CD4-positive, alpha-beta T cell (primary cell): Measurements from ENCODE around the gene EXD2. TPM values are rescaled to one million over a fixed set of nuclear protein-coding genes. Genes with fewer than 3 reads are reported as not detected.

Source experiments
- ATAC-seq: fragments of 200-7000 bp; cut with Tn5 transposase; one replicate; pipeline ENCODE4 v1.10.0; 2022; ENCODE audit warnings: mild to moderate bottlenecking; ENCODE audit not compliant: poor library complexity
- CTCF ChIA-PET: fragments of 350-600 bp; sonication (Branson Sonifier 250); formaldehyde crosslinking; loops from one replicate; lab custom pipeline; 2021; ENCODE audit warnings: antibody characterized with exemption, inconsistent platforms; lab: Charles Lee
- POLR2A ChIA-PET: fragments of 350-600 bp; sonication (Branson Sonifier 250); formaldehyde crosslinking; loops from one replicate; lab custom pipeline; 2021; ENCODE audit warnings: antibody characterized with exemption, inconsistent platforms; lab: Charles Lee
- DNase-seq, 14 experiments: peaks; one replicate each; pipeline ENCODE4 v3.0.0-alpha.2; 2013 to 2020; ENCODE audit warnings: mixed read lengths in 2 of 14
- H3K27ac ChIP-seq, 2 donors: one replicate each; pipeline versions ENCODE4 v1.5.1 to v1.7.0; 2013; ENCODE audit warnings: low read length in 2 of 2, low read depth in 1 of 2, mild to moderate bottlenecking in 1 of 2
- H3K27me3 ChIP-seq, 2 experiments: 1 replicate in 1 of 2; 2 replicates in 1 of 2; pipeline versions ENCODE4 v1.6.1 to v1.7.0; 2013; ENCODE audit warnings: low read length in 2 of 2, control low read depth in 1 of 2, mild to moderate bottlenecking in 1 of 2, moderate library complexity in 1 of 2; ENCODE audit not compliant: insufficient read depth in 2 of 2, control insufficient read depth in 1 of 2
- H3K36me3 ChIP-seq: one replicate; pipeline ENCODE4 v1.6.1; 2013; ENCODE audit warnings: low read length, control low read depth; ENCODE audit not compliant: insufficient read depth
- H3K4me1 ChIP-seq: one replicate; pipeline ENCODE4 v1.6.1; 2013; ENCODE audit warnings: low read length, control low read depth; ENCODE audit not compliant: insufficient read depth
- H3K4me3 ChIP-seq: one replicate; pipeline ENCODE4 v1.5.1; 2013; ENCODE audit warnings: mild to moderate bottlenecking, low read length, moderate library complexity
- H3K9me3 ChIP-seq, 2 experiments: 1 replicate in 1 of 2; 2 replicates in 1 of 2; pipeline versions ENCODE4 v1.6.1 to v1.7.0; 2013; ENCODE audit warnings: low read length in 2 of 2, mild to moderate bottlenecking in 2 of 2, control low read depth in 1 of 2, moderate library complexity in 1 of 2; ENCODE audit not compliant: control insufficient read depth in 1 of 2, insufficient read depth in 1 of 2
- H3K27ac Mint-ChIP-seq: one replicate; pipeline ENCODE4 v1.8.0; 2020; ENCODE audit warnings: mixed read lengths
- H3K27me3 Mint-ChIP-seq: one replicate; pipeline ENCODE4 v1.8.0; 2021; ENCODE audit warnings: mixed read lengths
- H3K36me3 Mint-ChIP-seq: one replicate; pipeline ENCODE4 v1.8.0; 2021; ENCODE audit warnings: low read depth, mixed read lengths
- H3K4me1 Mint-ChIP-seq: one replicate; pipeline ENCODE4 v1.8.0; 2021; ENCODE audit warnings: low read depth, mixed read lengths
- H3K4me3 Mint-ChIP-seq: one replicate; pipeline ENCODE4 v1.8.0; 2020; ENCODE audit warnings: mild to moderate bottlenecking, mixed read lengths
- H3K9me3 Mint-ChIP-seq: one replicate; pipeline ENCODE4 v1.8.0; 2020; ENCODE audit warnings: mixed read lengths
- intact Hi-C, 2 experiments: fragments of 100-400 bp; cut with DNase I in 1 of 2; cut with micrococcal nuclease in 1 of 2; formaldehyde crosslinking; loops; one replicate each; pipeline versions ENCODE4 v1.15.1 to v1.9.0; 2023 to 2025; cut with DNase I, micrococcal nuclease
- total RNA-seq, 174 experiments: library from RNA in 2 of 174; stranded (reverse) in 2 of 174; gene quantifications; one replicate each; pipeline ENCODE4 v1.2.3 and lab custom pipeline; 2021 to 2026
- TF ChIP-seq, protein P1 (sequence below): fragments of 200-600 bp; IDR thresholded peaks from one replicate; pipeline ENCODE4 v1.8.0; 2022; ENCODE audit warnings: antibody characterized with exemption, mild to moderate bottlenecking

Gene EXD2
- total RNA-seq, 2 experiments from 2014 or later = 6.6 to 7.0 TPM

- Mint-ChIP-seq H3K36me3 (peaks cover 52% of the 10 kb centered on the region), H3K27ac (no peak overlapping the region), H3K4me1 (no peaks in the 10 kb centered on the region), H3K9me3 (no peaks in the 10 kb centered on the region), H3K4me3 (no peak overlapping the region), H3K27me3 (no peaks in the 10 kb centered on the region)
- POLR2A ChIA-PET = no interaction called here
- TF ChIP-seq, protein P1, sequence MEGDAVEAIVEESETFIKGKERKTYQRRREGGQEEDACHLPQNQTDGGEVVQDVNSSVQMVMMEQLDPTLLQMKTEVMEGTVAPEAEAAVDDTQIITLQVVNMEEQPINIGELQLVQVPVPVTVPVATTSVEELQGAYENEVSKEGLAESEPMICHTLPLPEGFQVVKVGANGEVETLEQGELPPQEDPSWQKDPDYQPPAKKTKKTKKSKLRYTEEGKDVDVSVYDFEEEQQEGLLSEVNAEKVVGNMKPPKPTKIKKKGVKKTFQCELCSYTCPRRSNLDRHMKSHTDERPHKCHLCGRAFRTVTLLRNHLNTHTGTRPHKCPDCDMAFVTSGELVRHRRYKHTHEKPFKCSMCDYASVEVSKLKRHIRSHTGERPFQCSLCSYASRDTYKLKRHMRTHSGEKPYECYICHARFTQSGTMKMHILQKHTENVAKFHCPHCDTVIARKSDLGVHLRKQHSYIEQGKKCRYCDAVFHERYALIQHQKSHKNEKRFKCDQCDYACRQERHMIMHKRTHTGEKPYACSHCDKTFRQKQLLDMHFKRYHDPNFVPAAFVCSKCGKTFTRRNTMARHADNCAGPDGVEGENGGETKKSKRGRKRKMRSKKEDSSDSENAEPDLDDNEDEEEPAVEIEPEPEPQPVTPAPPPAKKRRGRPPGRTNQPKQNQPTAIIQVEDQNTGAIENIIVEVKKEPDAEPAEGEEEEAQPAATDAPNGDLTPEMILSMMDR = no peak
- H3K27me3 ChIP-seq = no peaks in the 10 kb centered on the region
- no peak for DNase-seq
- no peaks in the 10 kb centered on the region for H3K4me1 ChIP-seq
- CTCF ChIA-PET = interaction anchor here (0.6 kb wide), 1 partner anchor 14 kb away, joined by 3 read pairs; no protein-coding TSS in a partner anchor
- peaks cover 14% of the 10 kb centered on the region for H3K36me3 ChIP-seq
- no peak overlapping the region for H3K27ac ChIP-seq
- H3K4me3 ChIP-seq = no peak overlapping the region
- intact Hi-C loops = no loop called here
- ATAC-seq = no peak
- H3K9me3 ChIP-seq = no peaks in the 10 kb centered on the region
These were observed 35.4 kb downstream of the EXD2 start for GRCh38 chr14:69226736-69227135.

- ChIA-PET CTCF (no interaction called here), POLR2A (no interaction called here)
- Mint-ChIP-seq H3K36me3 (peaks cover 75% of the 10 kb centered on the region), H3K4me3 (no peak overlapping the region), H3K4me1 (no peaks in the 10 kb centered on the region), H3K27ac (no peak overlapping the region), H3K27me3 (no peaks in the 10 kb centered on the region), H3K9me3 (no peaks in the 10 kb centered on the region)
- DNase-seq (no peak), ATAC-seq (no peak)
- Histone ChIP-seq H3K27me3 (no peaks in the 10 kb centered on the region), H3K4me3 (no peak overlapping the region), H3K4me1 (no peaks in the 10 kb centered on the region), H3K9me3 (no peaks in the 10 kb centered on the region), H3K36me3 (peaks cover 24% of the 10 kb centered on the region), H3K27ac (no peak overlapping the region)
- intact Hi-C loops = no loop called here
- TF ChIP-seq, protein P1 = no peak
These were observed 40.2 kb downstream of the EXD2 start for GRCh38 chr14:69231486-69231885.

DNA sequence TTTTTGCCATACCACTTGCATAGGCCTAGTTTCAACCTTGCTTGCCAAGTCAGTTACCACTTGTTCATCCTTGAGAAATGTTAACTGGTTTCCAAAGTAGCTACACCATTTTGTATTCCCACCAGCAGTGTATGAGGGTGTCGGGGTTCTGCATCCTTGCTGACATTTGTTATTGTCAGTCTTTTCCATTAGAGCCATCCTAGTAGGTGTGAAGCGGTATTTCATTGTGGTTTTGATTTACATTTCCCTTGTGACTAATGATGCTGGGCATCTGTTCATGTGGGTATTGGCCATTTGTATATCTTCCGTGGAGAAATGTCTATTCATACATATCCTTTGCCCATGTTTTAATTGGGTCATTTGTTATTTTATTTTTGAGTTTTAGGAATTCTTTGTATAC lies 41.1 kb downstream of the EXD2 start:
- Mint-ChIP-seq H3K36me3 (peaks cover 76% of the 10 kb centered on the region), H3K27ac (no peak overlapping the region), H3K4me1 (no peaks in the 10 kb centered on the region), H3K27me3 (no peaks in the 10 kb centered on the region), H3K9me3 (no peaks in the 10 kb centered on the region), H3K4me3 (no peak overlapping the region)
- H3K36me3 ChIP-seq = peaks cover 33% of the 10 kb centered on the region
- DNase-seq (no peak), ATAC-seq (no peak)
- no peak overlapping the region for H3K4me3 ChIP-seq
- no peaks in the 10 kb centered on the region for H3K4me1 ChIP-seq
- intact Hi-C loops = no loop called here
- ChIA-PET POLR2A (no interaction called here), CTCF (no interaction called here)
- H3K9me3 ChIP-seq = no peaks in the 10 kb centered on the region
- no peak overlapping the region for H3K27ac ChIP-seq
- TF ChIP-seq, protein P1 = no peak
- H3K27me3 ChIP-seq = no peaks in the 10 kb centered on the region
